C4-2B (cell line): ENCODE data around the gene NCAPG2.

Source experiments
- CTCF ChIP-seq: fragments of 450-650 bp; conservative IDR thresholded peaks from 2 replicates; pipeline ENCODE4 v1.5.1; 2017; ENCODE audit warnings: mild to moderate bottlenecking
- ZFX ChIP-seq: fragments of 450-650 bp; IDR thresholded peaks from 2 replicates; pipeline ENCODE4 v1.6.1; 2017

DNA sequence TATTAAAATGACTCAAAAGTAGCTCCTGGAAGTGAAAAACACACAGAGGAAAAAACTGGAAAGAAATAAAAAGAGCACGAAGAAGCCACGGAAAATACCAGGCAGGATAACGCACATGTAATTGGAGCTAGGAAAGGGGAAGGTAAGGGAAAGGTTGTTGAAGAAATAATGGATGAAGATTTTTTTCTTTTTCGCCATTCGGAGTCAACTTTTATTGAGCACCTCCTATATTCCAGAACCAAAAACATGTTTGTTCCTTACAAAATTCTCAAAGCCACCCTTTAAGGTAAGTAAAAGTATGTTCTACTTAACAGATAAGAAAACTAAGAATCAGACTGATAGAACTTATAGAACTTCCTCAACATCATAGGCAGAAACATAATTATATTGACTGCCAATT is 84.2 kb downstream of the NCAPG2 start:
- no peak for TF ChIP-seq CTCF
- TF ChIP-seq ZFX = no peak
